ENCODE measurements around the gene ZNF132. TPM values are rescaled to one million over a fixed set of nuclear protein-coding genes. Genes with fewer than 3 reads are reported as not detected.
"Not testable (repeated sequence)": the region's sequence is repeated elsewhere in the genome, so short reads cannot be mapped to it uniquely, and the experiment has no call there.

The ZNF132 gene
- total RNA-seq: 1 to 10 TPM; 4.1 to 8.6 (median 6.2) TPM

- peaks cover 0 to 21% (median 10%) of the 10 kb centered on the region in 3 donors for H3K4me1 ChIP-seq
- ATAC-seq: peak; percentile 99
- WGBS, 2 donors (ENCODE audit: low coverage in 1 of 2): no CpG with 5 or more reads among the region's 59 CpGs
- no peaks in the 10 kb centered on the region for H3K27me3 ChIP-seq
- peak within 1 kb of the TSS; percentile 49 to 95 (median 82) for H3K27ac ChIP-seq
- peak within 1 kb of the TSS; percentile 60 to 76 for H3K4me3 ChIP-seq
- TF ChIP-seq POLR2A (IDR thresholded peaks at IDR 0.05) (peak; percentile 35 to 38), POLR2AphosphoS5 (IDR thresholded peaks at IDR 0.05) (peak; percentile 67), EP300 (IDR thresholded peaks at IDR 0.05) (no peak)
- H3K9me3 ChIP-seq: peaks cover 0 to 49% (median 3%) of the 10 kb centered on the region in 3 donors
- H3K36me3 ChIP-seq: peaks cover 1 to 42% of the 10 kb centered on the region in 2 donors
These were observed at the start of gene ZNF132 for GRCh38 chr19:58439576-58440554. Gene ZNF132 (minus strand): TSS chr19:58440153. CDS start chr19:58439821, 332 bp downstream.

- not testable (repeated sequence) for H3K4me1 ChIP-seq, H3K9me3 ChIP-seq, H3K27me3 ChIP-seq, H3K27ac ChIP-seq, ATAC-seq, H3K4me3 ChIP-seq
- WGBS, 2 donors (ENCODE audit: low coverage in 1 of 2): 84 to 91% methylated on average over 3 to 5 of the region's 5 CpGs
- H3K36me3 ChIP-seq: peaks cover 0 to 33% of the 10 kb centered on the region in 2 donors
These were observed 44.4 kb upstream of the ZNF132 start for GRCh38 chr19:58484349-58484748.

- Histone ChIP-seq H3K4me3 (no peak overlapping the region), H3K36me3 (peaks cover 0 to 39% of the 10 kb centered on the region in 2 donors), H3K27me3 (no peaks in the 10 kb centered on the region), H3K27ac (peak overlapping the region in 1 of 4 donors; percentile 19), H3K9me3 (no peaks in the 10 kb centered on the region), H3K4me1 (peaks cover 0 to 9% (median 0%) of the 10 kb centered on the region in 3 donors)
- ATAC-seq: no peak
- WGBS, 2 donors (ENCODE audit: low coverage in 1 of 2): 69 to 73% methylated on average over 2 of the region's 2 CpGs
- TF ChIP-seq POLR2A (IDR thresholded peaks at IDR 0.05): no peak
- TF ChIP-seq POLR2AphosphoS5 (IDR thresholded peaks at IDR 0.05): peak; percentile 10
These were observed 43.8 kb upstream of the ZNF132 start for GRCh38 chr19:58483776-58484175.

GRCh38 chr19:58482372-58482771 is 42.4 kb upstream of the ZNF132 start:
- ATAC-seq: no peak
- 89% methylated on average over 3 of the region's 7 CpGs; no CpG with 5 or more reads in 1 of the 2 donors for WGBS, 2 donors (ENCODE audit: low coverage in 1 of 2)
- no peak overlapping the region for H3K4me3 ChIP-seq
- no peak for TF ChIP-seq EP300 (IDR thresholded peaks at IDR 0.05)
- H3K9me3 ChIP-seq: no peaks in the 10 kb centered on the region
- peaks cover 0 to 52% of the 10 kb centered on the region in 2 donors for H3K36me3 ChIP-seq
- H3K27me3 ChIP-seq: no peaks in the 10 kb centered on the region
- H3K27ac ChIP-seq: no peak overlapping the region
- H3K4me1 ChIP-seq: peaks cover 0 to 13% (median 0%) of the 10 kb centered on the region in 3 donors

DNA sequence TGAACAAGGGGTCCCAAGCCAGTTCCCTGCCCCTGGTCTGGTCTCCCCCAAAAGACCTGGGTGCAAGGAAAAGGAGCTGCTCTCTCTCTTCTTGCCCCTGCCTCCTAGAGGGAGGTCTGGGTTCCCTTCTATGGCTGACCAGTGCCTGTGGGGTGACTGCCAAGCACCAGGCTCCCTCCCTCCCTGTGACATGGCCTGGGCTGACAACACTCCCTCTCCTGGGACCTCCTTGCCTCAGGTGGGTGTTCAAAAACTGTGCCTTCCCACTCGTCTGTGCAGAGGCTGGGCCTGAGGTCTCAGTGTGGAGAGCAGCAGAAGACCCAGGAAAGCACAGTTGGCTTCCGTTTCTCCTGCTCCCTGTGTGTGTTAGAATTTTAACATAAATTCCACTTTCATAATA is 40.9 kb upstream of the ZNF132 start:
- Histone ChIP-seq H3K36me3 (peaks cover 0 to 52% of the 10 kb centered on the region in 2 donors), H3K4me3 (no peak overlapping the region), H3K4me1 (peaks cover 0 to 25% (median 8%) of the 10 kb centered on the region in 3 donors), H3K9me3 (no peaks in the 10 kb centered on the region), H3K27me3 (no peaks in the 10 kb centered on the region), H3K27ac (no peak overlapping the region)
- no peak for ATAC-seq
- TF ChIP-seq POLR2A (IDR thresholded peaks at IDR 0.05) (no peak), POLR2AphosphoS5 (IDR thresholded peaks at IDR 0.05) (no peak), CTCF (IDR thresholded peaks at IDR 0.05) (no peak), EP300 (IDR thresholded peaks at IDR 0.05) (no peak)
- 50% methylated on average over 1 of the region's 2 CpGs; no CpG with 5 or more reads in 1 of the 2 donors for WGBS, 2 donors (ENCODE audit: low coverage in 1 of 2)

DNA sequence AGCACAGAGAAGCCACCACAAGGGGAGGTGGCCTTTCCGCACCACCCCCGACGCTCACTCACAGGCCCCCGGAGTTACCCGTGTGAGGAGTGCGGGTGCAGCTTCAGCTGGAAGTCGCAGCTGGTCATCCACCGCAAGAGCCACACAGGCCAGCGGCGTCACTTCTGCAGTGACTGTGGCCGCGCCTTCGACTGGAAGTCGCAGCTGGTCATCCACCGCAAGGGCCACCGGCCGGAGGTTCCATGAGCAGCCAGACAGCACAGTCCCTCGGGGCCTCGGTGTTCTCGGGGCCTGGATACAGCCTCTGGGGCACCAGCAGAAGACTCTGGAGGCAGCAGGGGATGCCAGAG is 40.5 kb upstream of the ZNF132 start:
- Histone ChIP-seq H3K27ac (no peak overlapping the region), H3K4me3 (no peak overlapping the region), H3K27me3 (no peaks in the 10 kb centered on the region), H3K36me3 (peaks cover 0 to 52% of the 10 kb centered on the region in 2 donors), H3K9me3 (no peaks in the 10 kb centered on the region), H3K4me1 (peaks cover 0 to 26% (median 8%) of the 10 kb centered on the region in 3 donors)
- no CpG with 5 or more reads among the region's 20 CpGs for WGBS, 2 donors (ENCODE audit: low coverage in 1 of 2)
- ATAC-seq: no peak
- TF ChIP-seq POLR2AphosphoS5 (IDR thresholded peaks at IDR 0.05) (no peak), CTCF (IDR thresholded peaks at IDR 0.05) (no peak), POLR2A (IDR thresholded peaks at IDR 0.05) (no peak), EP300 (IDR thresholded peaks at IDR 0.05) (no peak)

Data from gastroesophageal sphincter (tissue), 4 donors.